Fibroblast of lung (primary cell): ENCODE results near the gene VPS37C. TPM values are rescaled to one million over a fixed set of nuclear protein-coding genes. Genes with fewer than 3 reads are reported as not detected.

Experiments used
- DNase-seq, 2 donors: peaks; one replicate each; pipeline versions ENCODE4 v3.0.0 to v3.0.0-alpha.2; 2010; ENCODE audit warnings: low read depth in 2 of 2
- H2AFZ ChIP-seq: 2 replicates; pipeline ENCODE4 v1.5.1; 2012; ENCODE audit warnings: low read length, control low read depth, inconsistent platforms
- H3K27ac ChIP-seq: 2 replicates; pipeline ENCODE4 v1.5.1; 2011; ENCODE audit warnings: low read length, control low read depth; ENCODE audit not compliant: insufficient read depth
- H3K27me3 ChIP-seq: 2 replicates; pipeline ENCODE4 v1.5.1; 2011; ENCODE audit warnings: mild to moderate bottlenecking, low read length; ENCODE audit not compliant: control insufficient read depth, insufficient read depth
- H3K36me3 ChIP-seq: 2 replicates; pipeline ENCODE4 v1.5.1; 2011; ENCODE audit warnings: low read length; ENCODE audit not compliant: control insufficient read depth, insufficient read depth
- H3K4me1 ChIP-seq: 2 replicates; pipeline ENCODE4 v1.5.1; 2011; ENCODE audit warnings: low read length; ENCODE audit not compliant: control insufficient read depth, insufficient read depth; ENCODE audit errors: extremely low read depth
- H3K4me2 ChIP-seq: 2 replicates; pipeline ENCODE4 v1.5.1; 2011; ENCODE audit warnings: low read length, control low read depth; ENCODE audit not compliant: insufficient read depth; ENCODE audit errors: extremely low read depth
- H3K4me3 ChIP-seq, 4 experiments: fragments of 200-600 bp in 1 of 4; sonication (generic) in 1 of 4; replicated peaks in 1 of 4; 2 replicates each; pipeline ENCODE4 v1.5.1; 2011 to 2016; ENCODE audit warnings: low read length in 4 of 4, low read depth in 3 of 4, mild to moderate bottlenecking in 3 of 4, control low read depth in 2 of 4, inconsistent platforms in 1 of 4, mixed read lengths in 1 of 4; ENCODE audit not compliant: insufficient read depth in 1 of 4; ENCODE audit errors: control extremely low read depth in 1 of 4
- H3K79me2 ChIP-seq: 2 replicates; pipeline ENCODE4 v1.5.1; 2012; ENCODE audit warnings: mild to moderate bottlenecking, low read length, inconsistent platforms; ENCODE audit not compliant: control insufficient read depth, insufficient read depth
- H3K9ac ChIP-seq: 2 replicates; pipeline ENCODE4 v1.5.1; 2011; ENCODE audit warnings: mild to moderate bottlenecking, low read length, control low read depth; ENCODE audit not compliant: insufficient read depth
- H3K9me3 ChIP-seq: 2 replicates; pipeline ENCODE4 v1.5.1; 2012; ENCODE audit warnings: low read depth, low read length; ENCODE audit not compliant: control insufficient read depth, insufficient read depth
- H4K20me1 ChIP-seq: 2 replicates; pipeline ENCODE4 v1.5.1; 2011; ENCODE audit warnings: low read length; ENCODE audit not compliant: control insufficient read depth, insufficient read depth; ENCODE audit errors: extremely low read depth
- CTCF ChIP-seq, 2 donors: IDR thresholded peaks in 1 of 2; conservative IDR thresholded peaks in 1 of 2; 1 replicate in 1 of 2; 2 replicates in 1 of 2; pipeline ENCODE4 v1.5.1; 2011 to 2012; ENCODE audit warnings: low read length in 2 of 2, control low read depth in 1 of 2, inconsistent platforms in 1 of 2, low read depth in 1 of 2, mild to moderate bottlenecking in 1 of 2
- EZH2 ChIP-seq: IDR thresholded peaks from 2 replicates; pipeline ENCODE4 v1.5.1; 2012; ENCODE audit warnings: low read length, control low read depth, mild to moderate bottlenecking; ENCODE audit errors: missing control alignments
- polyA plus RNA-seq, 2 donors: library from polyadenylated mRNA; depleted of rRNA in 1 of 2; stranded (reverse) in 1 of 2; unstranded in 1 of 2; fragments of >200 nt; gene quantifications; 2 replicates each; pipeline ENCODE4 v1.2.1, GENCODE V29; 2011 to 2012; ENCODE audit warnings: missing spikeins in 1 of 2
- total RNA-seq: library from RNA; depleted of rRNA; stranded (reverse); fragments of >200 nt; gene quantifications from 2 replicates; pipeline ENCODE4 v1.2.1, GENCODE V29; 2014

The VPS37C gene
- total and polyA plus RNA-seq, 2 donors (not counting 1 experiment from before 2014, with no cell fraction given), result 7.6 to 9.9 TPM

GRCh38 chr11:61118406-61118805 is 42.8 kb downstream of the VPS37C start:
- H3K9ac ChIP-seq, result no peak overlapping the region
- H3K79me2 ChIP-seq, result no peaks in the 10 kb centered on the region
- TF ChIP-seq EZH2 (no peak), CTCF (conservative IDR thresholded peaks at IDR 0.05 in 1 of 2, IDR thresholded peaks at IDR 0.05 in 1 of 2; ENCODE audit: low read depth in 1 of 2, low read length in 2 of 2) (no peak)
- H3K4me1 ChIP-seq, result no peaks in the 10 kb centered on the region
- H3K27ac ChIP-seq, result no peak overlapping the region
- no peaks in the 10 kb centered on the region for H3K9me3 ChIP-seq
- no peak for DNase-seq
- no peaks in the 10 kb centered on the region for H4K20me1 ChIP-seq
- no peak overlapping the region for H3K4me3 ChIP-seq
- H3K36me3 ChIP-seq, result no peaks in the 10 kb centered on the region
- H2AFZ ChIP-seq, result no peak overlapping the region
- no peak overlapping the region for H3K4me2 ChIP-seq
- no peaks in the 10 kb centered on the region for H3K27me3 ChIP-seq

- no peak for TF ChIP-seq CTCF (conservative IDR thresholded peaks at IDR 0.05 in 1 of 2, IDR thresholded peaks at IDR 0.05 in 1 of 2; ENCODE audit: low read depth in 1 of 2, low read length in 2 of 2)
- no peak for TF ChIP-seq EZH2
- Histone ChIP-seq H4K20me1 (no peaks in the 10 kb centered on the region), H3K27me3 (no peaks in the 10 kb centered on the region), H3K4me2 (no peak overlapping the region), H3K9ac (no peak overlapping the region), H2AFZ (no peak overlapping the region), H3K27ac (no peak overlapping the region), H3K4me1 (no peaks in the 10 kb centered on the region), H3K79me2 (no peaks in the 10 kb centered on the region), H3K4me3 (no peak overlapping the region), H3K36me3 (no peaks in the 10 kb centered on the region), H3K9me3 (no peaks in the 10 kb centered on the region)
- no peak for DNase-seq
Observed at GRCh38 chr11:61118004-61118403, 43.2 kb downstream of the VPS37C start.

GRCh38 chr11:61117168-61117520 is 44.1 kb downstream of the VPS37C start:
- H3K9me3 ChIP-seq, result no peaks in the 10 kb centered on the region
- no peak overlapping the region for H3K4me2 ChIP-seq
- no peaks in the 10 kb centered on the region for H3K4me1 ChIP-seq
- H3K9ac ChIP-seq, result no peak overlapping the region
- H3K36me3 ChIP-seq, result no peaks in the 10 kb centered on the region
- H3K27me3 ChIP-seq, result no peaks in the 10 kb centered on the region
- no peak overlapping the region for H3K27ac ChIP-seq
- TF ChIP-seq EZH2 (no peak), CTCF (conservative IDR thresholded peaks at IDR 0.05 in 1 of 2, IDR thresholded peaks at IDR 0.05 in 1 of 2; ENCODE audit: low read depth in 1 of 2, low read length in 2 of 2) (no peak)
- H4K20me1 ChIP-seq, result no peaks in the 10 kb centered on the region
- DNase-seq, result no peak
- no peaks in the 10 kb centered on the region for H3K79me2 ChIP-seq
- H3K4me3 ChIP-seq, result no peak overlapping the region
- no peak overlapping the region for H2AFZ ChIP-seq
